H7 (cell line): ENCODE data around the gene MAGEL2. TPM values are rescaled to one million over a fixed set of nuclear protein-coding genes. Genes with fewer than 3 reads are reported as not detected.
A peak's percentile ranks its signal among the peaks of the same experiment; 100 is the strongest.
"Not testable (repeated sequence)": the region's sequence is repeated elsewhere in the genome, so short reads cannot be mapped to it uniquely, and the experiment has no call there.

ENCODE experiments used
- DNase-seq: peaks from one replicate; pipeline ENCODE4 v3.0.0; 2012
- H3K27me3 ChIP-seq: 2 replicates; pipeline ENCODE4 v1.6.0; 2011; ENCODE audit warnings: mild to moderate bottlenecking, low read length; ENCODE audit not compliant: control insufficient read depth, insufficient read depth
- H3K36me3 ChIP-seq: replicated peaks from 2 replicates; pipeline ENCODE4 v1.5.1; 2011; ENCODE audit warnings: low read length; ENCODE audit not compliant: control insufficient read depth, insufficient read depth
- H3K4me3 ChIP-seq: 2 replicates; pipeline ENCODE4 v1.5.1; 2011; ENCODE audit warnings: low read depth, mild to moderate bottlenecking, control low read depth, low read length, moderate library complexity; ENCODE audit not compliant: insufficient read depth
- total RNA-seq: library from RNA; depleted of rRNA; stranded (reverse); fragments of >200 nt; shearing (Covaris generic); gene quantifications from 2 replicates; pipeline ENCODE4 v1.2.3, GENCODE V29; 2014

MAGEL2 gene
- total RNA-seq, 1 experiment from 2014 or later: 1.1 TPM

DNA sequence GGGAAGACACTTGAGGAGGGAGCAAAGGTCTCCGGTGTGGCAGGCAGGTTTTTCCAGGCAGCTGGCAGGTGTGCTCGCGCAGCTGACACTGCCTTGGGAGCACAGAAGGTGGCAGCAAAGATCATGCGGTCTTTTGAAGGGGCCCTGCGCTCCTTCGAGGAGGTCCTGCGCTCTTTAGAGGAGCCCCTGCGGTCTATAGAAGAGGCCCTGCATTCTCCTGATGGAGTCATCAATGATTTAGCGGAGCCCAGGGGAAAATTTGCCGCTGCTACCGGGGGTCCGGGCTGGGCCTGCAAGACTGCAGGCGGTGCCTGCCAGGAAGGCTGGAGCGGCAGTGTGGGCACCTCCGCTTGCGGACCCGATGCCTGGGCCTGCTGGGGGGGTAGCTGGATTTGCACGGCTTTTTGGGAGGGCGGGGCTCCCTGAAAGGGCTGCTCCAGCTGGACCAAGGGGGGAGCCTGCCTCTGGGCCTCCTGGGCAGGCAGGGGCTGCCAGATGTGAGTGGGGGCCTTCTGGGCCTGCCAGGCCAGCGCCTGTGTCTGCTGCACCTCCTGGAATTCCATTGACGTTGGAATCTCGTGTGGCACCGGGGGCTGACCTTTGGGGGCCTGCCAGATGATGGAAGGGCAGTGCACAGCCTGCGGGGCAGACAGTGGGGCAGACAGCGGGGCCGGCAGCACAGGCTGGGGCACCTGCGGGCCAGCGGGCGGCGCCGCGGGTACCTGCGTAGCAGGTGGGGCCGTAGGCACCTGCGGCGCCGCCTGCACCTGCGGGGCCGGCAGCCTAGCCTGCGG is 2.1 kb downstream of the MAGEL2 start:
- Histone ChIP-seq H3K36me3 (no peaks in the 10 kb centered on the region), H3K4me3 (no peak overlapping the region), H3K27me3 (peaks cover 9% of the 10 kb centered on the region; the same call in 1 of the 2 replicates)
- peak; percentile 77 for DNase-seq

DNA sequence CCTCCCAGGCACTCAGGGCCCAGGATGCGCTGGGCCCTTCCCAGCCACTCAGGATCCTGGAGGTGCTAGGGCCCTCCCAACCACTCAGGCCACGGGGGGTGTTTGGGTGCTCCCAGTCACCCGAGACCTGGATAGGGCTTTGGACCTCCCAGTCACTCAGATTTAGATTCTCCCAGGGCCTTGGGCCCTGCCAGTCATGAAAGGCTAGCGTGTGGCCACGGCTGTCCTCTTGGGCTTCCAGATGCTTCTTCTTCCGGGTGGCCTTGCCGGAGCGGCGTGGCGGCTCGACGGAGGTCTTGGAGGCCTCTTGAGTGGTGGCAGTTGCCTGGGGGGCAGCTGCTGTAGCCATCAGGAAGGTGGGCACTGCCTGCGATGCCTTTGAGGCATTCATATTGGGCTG is 2.8 kb downstream of the MAGEL2 start:
- H3K4me3 ChIP-seq: no peak overlapping the region
- DNase-seq: peak; percentile 15
- peaks cover 9% of the 10 kb centered on the region; the same call in 1 of the 2 replicates for H3K27me3 ChIP-seq
- H3K36me3 ChIP-seq: no peaks in the 10 kb centered on the region

DNA sequence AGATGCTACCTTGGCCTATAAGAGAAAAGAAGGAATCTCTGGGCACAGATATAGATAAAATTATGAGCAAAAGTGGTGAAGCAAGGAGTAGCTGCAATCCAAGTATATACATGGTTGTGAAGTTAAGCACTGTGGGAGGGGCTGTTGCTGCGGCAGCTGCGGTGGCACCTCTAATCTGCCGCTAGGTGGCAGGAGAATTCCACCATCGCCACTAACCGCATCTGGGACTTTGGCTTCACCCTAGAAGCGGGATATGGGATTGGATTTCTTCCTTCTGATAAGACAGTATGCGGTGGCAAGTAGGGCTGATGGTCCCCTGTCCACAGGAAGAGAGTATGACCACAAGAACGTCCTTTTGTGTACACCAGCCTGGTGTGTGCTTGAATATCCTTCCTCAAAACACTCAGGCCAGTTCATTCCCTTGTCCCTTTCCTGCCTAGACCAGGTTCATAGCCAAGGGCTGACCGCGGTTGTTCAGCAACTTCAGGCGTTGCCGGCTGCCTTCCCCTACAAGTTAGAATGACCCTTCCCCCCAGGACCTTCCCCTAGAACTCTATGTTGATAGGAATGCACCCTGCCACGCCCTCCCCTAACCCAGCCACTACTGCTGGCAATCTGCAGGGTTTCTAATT is 5.1 kb downstream of the MAGEL2 start:
- H3K27me3 ChIP-seq: peaks cover 4% of the 10 kb centered on the region; the same call in 1 of the 2 replicates
- H3K4me3 ChIP-seq: no peak overlapping the region
- no peaks in the 10 kb centered on the region for H3K36me3 ChIP-seq
- DNase-seq: peak; percentile 78

DNA sequence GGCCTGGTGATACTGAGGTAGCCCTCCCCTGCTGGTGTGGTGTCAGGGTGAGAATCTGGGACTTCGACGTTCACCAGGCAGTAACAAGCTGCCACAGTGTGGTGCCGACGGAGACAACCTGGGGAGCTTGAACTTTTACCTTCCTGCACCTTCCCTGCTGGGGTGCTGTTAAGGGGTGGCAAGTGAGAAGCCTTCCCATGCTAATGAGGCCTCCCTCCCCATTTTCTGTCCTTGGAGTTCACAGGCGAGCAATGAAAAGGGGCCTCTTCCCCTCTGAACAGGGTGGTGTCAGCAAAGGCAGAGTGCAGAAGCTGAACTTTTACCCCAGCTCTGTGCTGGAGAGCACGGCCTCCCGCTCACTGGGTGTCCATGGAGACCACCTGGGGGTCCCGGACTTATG is 13.5 kb downstream of the MAGEL2 start:
- DNase-seq: no peak
- no peak overlapping the region for H3K4me3 ChIP-seq
- H3K27me3 ChIP-seq: peaks cover 15% of the 10 kb centered on the region
- H3K36me3 ChIP-seq: no peaks in the 10 kb centered on the region

DNA sequence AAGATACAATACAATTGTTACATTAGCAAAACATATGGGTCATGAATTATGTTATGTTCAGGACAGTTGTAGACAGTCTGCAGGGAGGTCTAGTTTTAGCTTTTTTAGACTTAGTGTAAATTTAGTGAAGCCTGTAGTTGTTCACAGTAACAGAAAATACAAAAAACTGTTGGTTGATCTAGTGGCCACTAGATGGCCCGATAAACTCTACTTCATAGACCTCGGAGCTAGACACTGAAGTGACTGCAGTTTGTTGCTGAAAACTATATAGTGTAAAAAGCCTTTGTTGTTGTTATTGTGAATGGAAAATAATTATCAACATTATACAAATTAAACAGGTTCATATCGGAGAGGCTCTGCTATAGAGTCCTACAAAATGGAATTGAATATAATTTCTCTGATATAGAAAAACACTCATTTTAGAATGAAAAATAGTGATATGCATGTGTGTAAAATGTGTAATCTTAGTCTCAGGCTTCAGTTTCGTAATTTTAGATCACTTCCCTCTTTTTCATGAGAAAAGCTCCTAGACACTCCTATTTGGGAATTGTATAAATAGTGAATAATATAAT is 18.3 kb downstream of the MAGEL2 start:
- no peaks in the 10 kb centered on the region for H3K36me3 ChIP-seq
- H3K27me3 ChIP-seq: peaks cover 35% of the 10 kb centered on the region
- peak; percentile 56 for DNase-seq
- no peak overlapping the region for H3K4me3 ChIP-seq

DNA sequence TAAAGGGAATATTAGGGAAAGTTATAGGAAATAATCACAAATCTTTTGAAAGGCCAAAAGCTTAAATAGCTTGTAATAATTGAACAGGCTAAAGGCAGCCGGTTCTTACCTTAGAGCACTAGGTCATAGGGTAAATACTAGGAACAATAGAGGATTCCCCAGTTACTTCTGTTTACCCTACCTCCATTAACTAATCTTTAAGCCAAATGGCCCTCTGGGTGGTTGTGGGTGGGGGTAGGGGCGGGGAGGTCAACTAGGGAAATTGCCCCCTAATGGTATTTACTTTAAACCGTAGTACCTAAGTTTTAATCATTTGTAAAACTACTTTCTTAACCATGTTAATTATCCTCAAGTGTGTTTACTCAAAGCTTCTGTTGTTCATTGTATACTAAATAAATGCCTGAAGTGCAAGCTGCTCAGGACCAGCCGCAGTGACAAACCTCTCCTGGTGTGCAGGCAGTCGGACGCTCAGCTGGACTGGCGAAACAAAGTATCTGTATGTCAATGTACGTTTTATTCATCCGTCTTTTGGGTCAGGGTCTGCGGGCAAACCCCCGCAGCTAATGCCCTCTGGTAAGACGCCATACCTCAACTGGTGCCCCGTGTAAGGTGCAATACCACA is 18.9 kb downstream of the MAGEL2 start:
- DNase-seq: peak; percentile 31
- Histone ChIP-seq H3K27me3 (peaks cover 35% of the 10 kb centered on the region), H3K36me3 (no peaks in the 10 kb centered on the region), H3K4me3 (no peak overlapping the region)

DNA sequence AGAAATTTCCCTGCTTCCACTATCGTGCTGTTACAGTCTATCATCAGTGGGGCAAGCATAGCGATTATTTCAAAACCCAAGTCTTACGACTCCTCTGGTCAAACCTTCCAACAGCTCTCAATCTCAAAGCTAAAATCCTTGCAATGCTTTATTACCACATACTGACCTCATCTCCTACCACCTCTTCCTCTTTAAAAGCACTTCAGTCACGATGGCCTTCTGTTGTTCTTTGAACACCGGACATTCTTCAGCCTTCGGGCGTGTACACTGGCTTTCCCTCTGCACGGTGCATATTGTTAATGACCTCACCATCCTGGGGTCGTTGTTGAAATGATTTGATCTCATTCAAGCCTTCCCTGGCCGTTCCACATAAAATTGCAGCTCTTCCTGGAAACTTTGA is 31.1 kb downstream of the MAGEL2 start:
- no peak for DNase-seq
- Histone ChIP-seq H3K4me3 (no peak overlapping the region), H3K27me3 (peaks cover 3% of the 10 kb centered on the region; the same call in 1 of the 2 replicates), H3K36me3 (no peaks in the 10 kb centered on the region)

DNA sequence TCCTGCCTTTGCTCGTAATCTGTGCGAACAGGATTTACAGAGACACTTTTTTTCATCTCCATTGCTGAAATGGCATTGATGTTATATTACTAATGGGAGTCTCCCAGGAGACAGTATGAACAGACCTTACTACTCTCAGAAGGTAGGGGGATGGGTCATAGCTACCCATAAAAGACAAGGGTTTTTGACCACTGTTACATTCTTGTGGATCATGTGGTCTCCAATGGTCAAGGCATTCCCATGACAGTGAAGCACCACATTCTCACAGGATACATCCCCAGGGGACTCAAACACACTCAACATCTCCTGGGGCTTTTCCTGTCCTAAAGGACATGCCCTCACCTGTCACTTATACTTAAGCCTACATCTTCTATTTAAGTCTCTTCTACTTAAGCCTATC is 41.4 kb downstream of the MAGEL2 start:
- no peaks in the 10 kb centered on the region for H3K36me3 ChIP-seq
- no peak overlapping the region for H3K4me3 ChIP-seq
- no peaks in the 10 kb centered on the region for H3K27me3 ChIP-seq
- DNase-seq: no peak

DNA sequence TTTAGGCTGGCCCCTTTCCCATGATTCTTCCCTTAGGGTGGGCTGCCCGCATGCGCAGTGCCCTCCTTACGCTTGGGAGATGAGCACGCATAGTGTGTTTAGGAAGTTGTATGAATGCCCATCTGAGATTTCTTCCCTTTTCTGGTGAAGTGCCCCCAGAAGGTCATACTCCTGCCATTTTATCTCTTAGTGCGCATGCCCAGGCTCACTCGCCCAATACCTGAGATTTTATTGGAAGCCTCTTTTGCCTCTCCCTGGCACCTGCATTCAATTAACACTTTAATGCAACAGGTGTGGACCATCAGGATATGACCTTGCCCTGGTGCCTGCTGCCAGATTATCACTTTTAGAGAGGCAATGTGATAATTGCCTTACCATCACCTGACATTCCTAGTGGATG is 45.5 kb downstream of the MAGEL2 start:
- DNase-seq: no peak
- H3K36me3 ChIP-seq: no peaks in the 10 kb centered on the region
- H3K27me3 ChIP-seq: no peaks in the 10 kb centered on the region

DNA sequence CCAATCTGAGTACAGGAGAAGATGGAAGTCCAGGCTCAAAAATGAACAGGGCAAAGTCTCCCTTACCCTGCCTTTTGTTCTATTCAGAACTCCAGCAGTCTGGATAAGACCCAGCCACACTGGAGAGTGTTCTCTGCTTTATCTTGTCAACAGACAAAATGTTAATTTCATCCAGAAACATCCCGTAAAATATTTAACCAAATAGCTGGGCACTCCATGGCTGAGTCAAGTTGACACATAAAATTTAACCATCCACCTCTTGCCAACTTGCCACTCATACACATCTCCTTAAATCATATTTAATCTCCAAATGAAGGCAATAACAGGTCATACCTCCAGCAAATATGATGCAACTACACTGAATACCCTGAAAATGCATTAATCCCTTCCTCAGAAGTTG is 48.6 kb downstream of the MAGEL2 start:
- DNase-seq: no peak
- H3K4me3 ChIP-seq: no peak overlapping the region
- H3K36me3 ChIP-seq: no peaks in the 10 kb centered on the region
- H3K27me3 ChIP-seq: no peaks in the 10 kb centered on the region

More for the DNA sequence above, 45.5 kb downstream of the MAGEL2 start:
- no peak overlapping the region for H3K4me3 ChIP-seq

DNA sequence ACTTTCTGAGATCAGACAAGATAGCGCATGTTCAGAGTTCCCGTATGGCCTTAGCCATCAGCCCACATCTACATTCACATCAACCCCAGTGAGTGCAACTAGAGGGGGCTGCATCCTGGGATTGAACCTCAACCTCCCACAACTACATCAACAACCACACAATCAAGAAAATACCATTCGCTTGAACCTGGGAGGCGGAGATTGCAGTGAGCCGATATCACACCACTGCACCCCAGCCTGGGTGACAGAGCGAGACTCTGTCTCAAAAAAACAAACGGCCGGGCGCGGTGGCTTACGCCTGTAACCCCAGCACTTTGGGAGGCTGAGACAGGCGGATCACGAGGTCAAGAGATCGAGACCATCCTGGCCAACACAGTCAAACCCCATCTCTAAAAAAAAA is 50.4 kb downstream of the MAGEL2 start:
- DNase-seq, H3K4me3 ChIP-seq, H3K27me3 ChIP-seq, H3K36me3 ChIP-seq: not testable (repeated sequence)

DNA sequence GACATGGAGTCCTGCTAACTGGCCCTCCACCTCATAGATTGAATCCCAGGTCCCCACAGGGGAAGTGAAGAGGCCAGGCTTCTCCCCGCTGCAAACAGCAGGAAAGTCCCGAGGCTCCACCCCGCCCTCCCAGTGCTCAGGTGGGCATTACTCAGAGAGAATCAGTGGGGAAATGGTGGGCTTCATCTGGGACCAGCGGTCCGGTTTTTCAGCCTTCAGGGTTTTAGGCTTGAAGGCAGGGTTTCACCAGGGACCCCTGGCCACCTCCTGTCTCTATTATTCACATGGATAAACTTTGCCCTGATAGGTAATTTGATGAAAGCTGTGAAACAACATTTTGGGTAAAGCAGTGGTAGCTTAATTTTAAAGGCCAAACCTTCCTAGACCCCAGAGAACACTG is 50.9 kb downstream of the MAGEL2 start:
- DNase-seq: no peak
- Histone ChIP-seq H3K36me3 (no peaks in the 10 kb centered on the region), H3K4me3 (no peak overlapping the region), H3K27me3 (no peaks in the 10 kb centered on the region)

DNA sequence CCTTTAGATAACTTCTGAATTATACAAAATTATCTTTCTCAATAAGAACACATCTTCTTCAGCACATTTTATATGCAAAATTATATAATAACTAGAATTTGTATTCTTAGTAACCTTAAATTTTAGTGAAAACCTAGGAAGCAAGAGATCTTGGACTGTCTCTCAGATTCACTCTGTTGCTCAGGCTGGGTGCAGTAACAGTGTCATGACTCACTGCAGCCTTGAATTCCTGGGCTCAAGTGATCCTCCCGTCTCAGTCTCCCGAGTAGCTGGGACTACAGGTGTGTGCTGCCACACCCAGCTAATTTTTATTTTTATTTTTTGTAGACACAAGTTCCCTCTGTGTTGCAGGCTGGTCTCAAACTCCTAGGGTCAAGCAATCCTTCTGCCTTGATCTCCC is 52.3 kb downstream of the MAGEL2 start:
- Histone ChIP-seq H3K4me3 (no peak overlapping the region), H3K36me3 (no peaks in the 10 kb centered on the region)
- DNase-seq: no peak

DNA sequence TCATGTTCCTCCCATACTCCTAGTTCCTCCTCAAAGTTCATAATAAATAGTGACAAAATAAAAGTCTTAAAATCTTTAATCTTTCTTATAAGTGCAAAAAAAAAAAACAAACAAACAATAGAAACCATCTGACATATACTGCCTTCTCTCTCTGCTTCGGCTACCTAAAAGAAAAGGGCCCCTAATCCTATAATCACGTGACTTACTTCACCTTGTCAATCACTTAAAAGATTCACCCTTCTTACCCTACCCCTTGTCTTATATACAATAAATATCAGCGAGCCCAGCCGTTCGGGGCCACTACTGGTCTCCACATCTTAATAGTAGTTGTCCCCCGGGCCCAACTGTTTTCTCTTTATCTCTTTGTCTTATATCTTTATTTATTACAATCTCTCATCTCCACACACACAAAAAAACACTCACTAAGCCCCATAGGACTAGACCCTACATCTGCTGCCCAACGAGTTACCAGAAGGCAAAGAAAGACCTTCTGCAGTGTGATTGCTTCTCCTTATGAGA is 53.4 kb downstream of the MAGEL2 start:
- Histone ChIP-seq H3K36me3 (no peaks in the 10 kb centered on the region), H3K27me3 (no peaks in the 10 kb centered on the region), H3K4me3 (no peak overlapping the region)
- DNase-seq: no peak

More for the DNA sequence above, 52.3 kb downstream of the MAGEL2 start:
- H3K27me3 ChIP-seq: no peaks in the 10 kb centered on the region
